OCI-LY1 (cell line): ENCODE results near the gene ABO.

Experiments
- H2AFZ ChIP-seq: fragments of 200-600 bp; sonication (generic), shearing (Covaris generic); 2 replicates; pipeline ENCODE4 v1.6.0; 2014; ENCODE audit warnings: antibody characterized with exemption, mild to moderate bottlenecking, low read length
- H3F3A ChIP-seq: fragments of 200-600 bp; sonication (generic), shearing (Covaris generic); 2 replicates; pipeline ENCODE4 v1.6.0; 2014; ENCODE audit warnings: mild to moderate bottlenecking, antibody characterized with exemption, low read length, moderate library complexity; ENCODE audit not compliant: insufficient read depth
- H3K27ac ChIP-seq: fragments of 200-600 bp; sonication (generic); 2 replicates; pipeline ENCODE4 v1.5.1; 2014; ENCODE audit warnings: low read length, mixed run types, mild to moderate bottlenecking, low read depth; ENCODE audit not compliant: poor library complexity, severe bottlenecking
- H3K27me3 ChIP-seq: fragments of 200-600 bp; sonication (generic); 2 replicates; pipeline ENCODE4 v1.6.0; 2014; ENCODE audit warnings: antibody characterized with exemption, mild to moderate bottlenecking, low read length, moderate library complexity; ENCODE audit not compliant: insufficient read depth
- H3K36me3 ChIP-seq: fragments of 200-600 bp; sonication (generic); 2 replicates; pipeline ENCODE4 v1.6.1; 2014; ENCODE audit warnings: mild to moderate bottlenecking, antibody characterized with exemption, low read length, moderate library complexity, mixed read lengths; ENCODE audit not compliant: insufficient read depth
- H3K4me1 ChIP-seq: fragments of 200-600 bp; sonication (generic); 2 replicates; pipeline ENCODE4 v1.5.1; 2014; ENCODE audit warnings: mild to moderate bottlenecking, low read length, moderate library complexity; ENCODE audit not compliant: insufficient read depth, severe bottlenecking
- H3K4me2 ChIP-seq: fragments of 200-600 bp; sonication (generic), shearing (Covaris generic); 2 replicates; pipeline ENCODE4 v1.6.1; 2014; ENCODE audit warnings: low read length
- H3K4me3 ChIP-seq: fragments of 200-600 bp; sonication (generic); 2 replicates; pipeline ENCODE4 v1.5.1; 2014; ENCODE audit warnings: low read length, low read depth, mild to moderate bottlenecking, mixed read lengths; ENCODE audit not compliant: poor library complexity, severe bottlenecking
- H3K79me2 ChIP-seq: fragments of 200-600 bp; shearing (Covaris generic); 2 replicates; pipeline ENCODE4 v1.6.1; 2016; ENCODE audit warnings: mixed run types, low read length, mixed read lengths; ENCODE audit not compliant: insufficient read depth
- H3K9ac ChIP-seq: fragments of 200-600 bp; sonication (generic), shearing (Covaris generic); 2 replicates; pipeline ENCODE4 v1.6.1; 2014; ENCODE audit warnings: mild to moderate bottlenecking, low read length, mixed read lengths
- H3K9me2 ChIP-seq: fragments of 200-600 bp; sonication (generic), shearing (Covaris generic); 2 replicates; pipeline ENCODE4 v1.6.1; 2014; ENCODE audit warnings: low read depth, mild to moderate bottlenecking, low read length, mixed read lengths
- H3K9me3 ChIP-seq: fragments of 200-600 bp; shearing (Covaris generic); 2 replicates; pipeline ENCODE4 v1.6.1; 2014; ENCODE audit warnings: low read length, mixed read lengths
- H4K20me1 ChIP-seq: fragments of 200-600 bp; sonication (generic), shearing (Covaris generic); 2 replicates; pipeline ENCODE4 v1.6.0; 2016; ENCODE audit warnings: mild to moderate bottlenecking, low read length; ENCODE audit not compliant: insufficient read depth
- EZH2 ChIP-seq: fragments of 200-600 bp; sonication (generic), shearing (Covaris generic); IDR thresholded peaks from 2 replicates; pipeline ENCODE4 v1.8.0; 2017; ENCODE audit warnings: borderline replicate concordance, mixed run types, mild to moderate bottlenecking, antibody characterized with exemption, low read length, moderate library complexity, mixed read lengths
- TF ChIP-seq, protein P1 (sequence below): fragments of 200-600 bp; sonication (generic), shearing (Covaris generic); IDR thresholded peaks from 2 replicates; pipeline ENCODE4 v1.5.1; 2017; ENCODE audit warnings: mild to moderate bottlenecking, antibody characterized with exemption, low read length, moderate library complexity, mixed read lengths

ABO gene

DNA sequence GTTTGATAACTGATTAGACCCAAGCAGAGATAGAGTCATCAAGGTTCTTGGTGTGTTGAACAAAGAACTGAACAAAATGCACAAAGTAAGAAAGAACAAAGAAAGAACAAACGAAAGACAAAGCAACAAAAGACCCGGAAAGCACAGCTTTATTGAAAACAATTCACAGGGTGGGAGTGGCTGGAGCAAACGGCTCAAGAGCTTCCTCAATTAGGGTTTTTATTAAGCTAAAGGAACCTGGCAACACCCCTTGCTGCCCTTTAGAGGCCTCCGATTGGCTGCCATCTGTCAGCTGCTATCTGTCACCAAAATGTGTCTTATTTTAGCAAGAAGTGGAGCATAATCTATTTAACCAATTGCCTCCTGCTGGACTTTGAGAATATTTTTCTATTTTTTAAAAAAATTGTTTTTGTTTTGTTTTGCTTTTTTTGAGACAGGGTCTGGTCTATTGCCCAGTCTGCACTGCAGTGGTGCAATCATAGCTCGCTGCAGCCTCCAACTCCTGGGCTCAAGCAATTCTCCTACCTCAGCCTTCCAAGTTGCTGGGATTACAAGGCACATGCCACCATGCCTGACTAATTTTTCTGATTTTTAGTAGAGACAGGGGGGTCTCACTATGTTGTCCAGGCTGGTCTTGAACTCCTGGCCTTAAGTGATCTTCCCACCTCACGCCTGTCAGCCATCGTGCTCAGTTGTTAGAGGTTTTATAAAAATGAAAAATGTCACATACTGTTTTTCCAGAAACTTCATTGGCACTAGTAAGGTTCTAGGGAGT, 7.7 kb upstream of the ABO start:
- no peaks in the 10 kb centered on the region for H4K20me1 ChIP-seq
- H3K4me3 ChIP-seq: no peak overlapping the region
- H3K9me2 ChIP-seq: no peaks in the 10 kb centered on the region
- no peaks in the 10 kb centered on the region for H3K79me2 ChIP-seq
- H3K9me3 ChIP-seq: no peaks in the 10 kb centered on the region
- no peaks in the 10 kb centered on the region for H3K4me1 ChIP-seq
- no peak overlapping the region for H2AFZ ChIP-seq
- no peaks in the 10 kb centered on the region for H3K36me3 ChIP-seq
- TF ChIP-seq, protein P1, sequence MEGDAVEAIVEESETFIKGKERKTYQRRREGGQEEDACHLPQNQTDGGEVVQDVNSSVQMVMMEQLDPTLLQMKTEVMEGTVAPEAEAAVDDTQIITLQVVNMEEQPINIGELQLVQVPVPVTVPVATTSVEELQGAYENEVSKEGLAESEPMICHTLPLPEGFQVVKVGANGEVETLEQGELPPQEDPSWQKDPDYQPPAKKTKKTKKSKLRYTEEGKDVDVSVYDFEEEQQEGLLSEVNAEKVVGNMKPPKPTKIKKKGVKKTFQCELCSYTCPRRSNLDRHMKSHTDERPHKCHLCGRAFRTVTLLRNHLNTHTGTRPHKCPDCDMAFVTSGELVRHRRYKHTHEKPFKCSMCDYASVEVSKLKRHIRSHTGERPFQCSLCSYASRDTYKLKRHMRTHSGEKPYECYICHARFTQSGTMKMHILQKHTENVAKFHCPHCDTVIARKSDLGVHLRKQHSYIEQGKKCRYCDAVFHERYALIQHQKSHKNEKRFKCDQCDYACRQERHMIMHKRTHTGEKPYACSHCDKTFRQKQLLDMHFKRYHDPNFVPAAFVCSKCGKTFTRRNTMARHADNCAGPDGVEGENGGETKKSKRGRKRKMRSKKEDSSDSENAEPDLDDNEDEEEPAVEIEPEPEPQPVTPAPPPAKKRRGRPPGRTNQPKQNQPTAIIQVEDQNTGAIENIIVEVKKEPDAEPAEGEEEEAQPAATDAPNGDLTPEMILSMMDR: no peak
- TF ChIP-seq EZH2: no peak
- no peaks in the 10 kb centered on the region for H3F3A ChIP-seq
- H3K9ac ChIP-seq: no peak overlapping the region
- H3K27ac ChIP-seq: no peak overlapping the region
- no peak overlapping the region for H3K4me2 ChIP-seq
- H3K27me3 ChIP-seq: no peaks in the 10 kb centered on the region

GRCh38 chr9:133280392-133280791, 5.4 kb upstream of the ABO start:
- Histone ChIP-seq H3K79me2 (no peaks in the 10 kb centered on the region), H3K4me2 (no peak overlapping the region), H3K9me2 (no peaks in the 10 kb centered on the region), H4K20me1 (no peaks in the 10 kb centered on the region), H3K4me3 (no peak overlapping the region), H3K27ac (no peak overlapping the region), H3K4me1 (no peaks in the 10 kb centered on the region), H3K36me3 (no peaks in the 10 kb centered on the region), H3K27me3 (no peaks in the 10 kb centered on the region), H3K9me3 (no peaks in the 10 kb centered on the region), H2AFZ (no peak overlapping the region), H3K9ac (no peak overlapping the region), H3F3A (no peaks in the 10 kb centered on the region)
- TF ChIP-seq, protein P1: no peak
- TF ChIP-seq EZH2: no peak

- TF ChIP-seq EZH2: no peak
- Histone ChIP-seq H3K9me2 (no peaks in the 10 kb centered on the region), H3K4me1 (no peaks in the 10 kb centered on the region), H3K36me3 (no peaks in the 10 kb centered on the region), H3K9ac (no peak overlapping the region), H3K27me3 (no peaks in the 10 kb centered on the region), H3K79me2 (no peaks in the 10 kb centered on the region), H3K9me3 (no peaks in the 10 kb centered on the region), H3F3A (no peaks in the 10 kb centered on the region), H3K27ac (no peak overlapping the region), H4K20me1 (no peaks in the 10 kb centered on the region), H2AFZ (no peak overlapping the region), H3K4me3 (no peak overlapping the region), H3K4me2 (no peak overlapping the region)
These were observed 3.4 kb upstream of the ABO start for GRCh38 chr9:133278161-133279114.
